ENCODE results near the gene MTCH2.
A peak's percentile ranks its signal among the peaks of the same experiment; 100 is the strongest.

The MTCH2 gene

GRCh38 chr11:47571357-47571729 lies 71.0 kb downstream of the MTCH2 start:
- Histone ChIP-seq H3K9ac (ENCODE audit: low read depth, low read length, poor library complexity, severe bottlenecking) (no peak overlapping the region), H2AFZ (ENCODE audit: low read length) (no peak overlapping the region), H3K36me3 (ENCODE audit: insufficient read depth, low read length) (peaks cover 34% of the 10 kb centered on the region; the same call in 1 of the 2 replicates), H3K79me2 (ENCODE audit: insufficient read depth, low read length) (peaks cover 78% of the 10 kb centered on the region), H3K4me3 (ENCODE audit: low read length, poor library complexity, severe bottlenecking) (no peak overlapping the region), H3F3A (ENCODE audit: low read depth) (no peaks in the 10 kb centered on the region), H3K9me2 (replicated peaks; ENCODE audit: low read depth, low read length) (no peaks in the 10 kb centered on the region), H3K27me3 (ENCODE audit: insufficient read depth, low read length, poor library complexity, severe bottlenecking) (no peaks in the 10 kb centered on the region), H3K4me2 (ENCODE audit: low read depth, low read length, poor library complexity, severe bottlenecking) (peak overlapping the region; percentile 47), H3K9me3 (ENCODE audit: insufficient read depth, low read depth, low read length) (no peaks in the 10 kb centered on the region), H4K20me1 (ENCODE audit: insufficient read depth, low read length, poor library complexity, severe bottlenecking) (peaks cover 11% of the 10 kb centered on the region), H3K4me1 (ENCODE audit: insufficient read depth, low read length, poor library complexity, severe bottlenecking) (peaks cover 22% of the 10 kb centered on the region)
- no peak for TF ChIP-seq EZH2phosphoT487 (IDR thresholded peaks at IDR 0.05; ENCODE audit: borderline replicate concordance)
- TF ChIP-seq CTCF (conservative IDR thresholded peaks at IDR 0.05; ENCODE audit: low read length), result no peak

GRCh38 chr11:47570651-47571356 lies 71.6 kb downstream of the MTCH2 start:
- Histone ChIP-seq H3K27me3 (ENCODE audit: insufficient read depth, low read length, poor library complexity, severe bottlenecking) (no peaks in the 10 kb centered on the region), H3K9me3 (ENCODE audit: insufficient read depth, low read depth, low read length) (no peaks in the 10 kb centered on the region), H3F3A (ENCODE audit: low read depth) (no peaks in the 10 kb centered on the region), H2AFZ (ENCODE audit: low read length) (no peak overlapping the region), H3K9me2 (replicated peaks; ENCODE audit: low read depth, low read length) (no peaks in the 10 kb centered on the region), H3K36me3 (ENCODE audit: insufficient read depth, low read length) (peaks cover 34% of the 10 kb centered on the region; the same call in 1 of the 2 replicates), H3K79me2 (ENCODE audit: insufficient read depth, low read length) (peaks cover 79% of the 10 kb centered on the region), H3K4me3 (ENCODE audit: low read length, poor library complexity, severe bottlenecking) (no peak overlapping the region), H3K4me1 (ENCODE audit: insufficient read depth, low read length, poor library complexity, severe bottlenecking) (peaks cover 26% of the 10 kb centered on the region), H4K20me1 (ENCODE audit: insufficient read depth, low read length, poor library complexity, severe bottlenecking) (peaks cover 11% of the 10 kb centered on the region), H3K4me2 (ENCODE audit: low read depth, low read length, poor library complexity, severe bottlenecking) (peak overlapping the region; percentile 47), H3K9ac (ENCODE audit: low read depth, low read length, poor library complexity, severe bottlenecking) (no peak overlapping the region)
- TF ChIP-seq EZH2phosphoT487 (IDR thresholded peaks at IDR 0.05; ENCODE audit: borderline replicate concordance) (no peak), CTCF (conservative IDR thresholded peaks at IDR 0.05; ENCODE audit: low read length) (no peak)

- TF ChIP-seq EZH2phosphoT487 (IDR thresholded peaks at IDR 0.05; ENCODE audit: borderline replicate concordance), result no peak
- TF ChIP-seq CTCF (conservative IDR thresholded peaks at IDR 0.05; ENCODE audit: low read length), result no peak
- no peaks in the 10 kb centered on the region for H3K27me3 ChIP-seq (ENCODE audit: insufficient read depth, low read length, poor library complexity, severe bottlenecking)
- no peak overlapping the region for H3K4me3 ChIP-seq (ENCODE audit: low read length, poor library complexity, severe bottlenecking)
- H4K20me1 ChIP-seq (ENCODE audit: insufficient read depth, low read length, poor library complexity, severe bottlenecking), result peaks cover 11% of the 10 kb centered on the region
- no peak overlapping the region for H2AFZ ChIP-seq (ENCODE audit: low read length)
- H3K36me3 ChIP-seq (ENCODE audit: insufficient read depth, low read length), result peaks cover 34% of the 10 kb centered on the region; the same call in 1 of the 2 replicates
- H3K9ac ChIP-seq (ENCODE audit: low read depth, low read length, poor library complexity, severe bottlenecking), result no peak overlapping the region
- H3K4me1 ChIP-seq (ENCODE audit: insufficient read depth, low read length, poor library complexity, severe bottlenecking), result peaks cover 29% of the 10 kb centered on the region
- no peaks in the 10 kb centered on the region for H3F3A ChIP-seq (ENCODE audit: low read depth)
- H3K9me2 ChIP-seq (replicated peaks; ENCODE audit: low read depth, low read length), result no peaks in the 10 kb centered on the region
- H3K79me2 ChIP-seq (ENCODE audit: insufficient read depth, low read length), result peaks cover 84% of the 10 kb centered on the region
- no peaks in the 10 kb centered on the region for H3K9me3 ChIP-seq (ENCODE audit: insufficient read depth, low read depth, low read length)
- peak overlapping the region; percentile 47 for H3K4me2 ChIP-seq (ENCODE audit: low read depth, low read length, poor library complexity, severe bottlenecking)
Measured at GRCh38 chr11:47569646-47570045, 72.7 kb downstream of the MTCH2 start.

Measured in Loucy (cell line).